Measurements from ENCODE around the gene ATXN2.

Gene ATXN2

GRCh38 chr12:111448846-111449790 lies 150.0 kb downstream of the ATXN2 start:
- no peak for DNase-seq (ENCODE audit: low read depth)
- H3K9ac ChIP-seq (ENCODE audit: low read length): no peak overlapping the region
- H3K4me3 ChIP-seq (ENCODE audit: low read length): no peak overlapping the region
- H3K9me3 ChIP-seq (ENCODE audit: control insufficient read depth, low read length): no peaks in the 10 kb centered on the region
- H3K27me3 ChIP-seq (replicated peaks; ENCODE audit: control insufficient read depth, insufficient read depth, low read length): no peaks in the 10 kb centered on the region
- peaks cover 86% of the 10 kb centered on the region for H3K36me3 ChIP-seq (ENCODE audit: control insufficient read depth, insufficient read depth, low read length, severe bottlenecking)
- H3K4me1 ChIP-seq (ENCODE audit: control insufficient read depth, insufficient read depth, low read length): peaks cover 22% of the 10 kb centered on the region

GRCh38 chr12:111448266-111448830 lies 150.8 kb downstream of the ATXN2 start:
- H3K36me3 ChIP-seq (ENCODE audit: control insufficient read depth, insufficient read depth, low read length, severe bottlenecking): peaks cover 82% of the 10 kb centered on the region
- H3K9ac ChIP-seq (ENCODE audit: low read length): no peak overlapping the region
- H3K27me3 ChIP-seq (replicated peaks; ENCODE audit: control insufficient read depth, insufficient read depth, low read length): no peaks in the 10 kb centered on the region
- no peaks in the 10 kb centered on the region for H3K9me3 ChIP-seq (ENCODE audit: control insufficient read depth, low read length)
- H3K4me3 ChIP-seq (ENCODE audit: low read length): no peak overlapping the region
- H3K4me1 ChIP-seq (ENCODE audit: control insufficient read depth, insufficient read depth, low read length): peaks cover 26% of the 10 kb centered on the region
- no peak for DNase-seq (ENCODE audit: low read depth)

- H3K4me1 ChIP-seq (ENCODE audit: control insufficient read depth, insufficient read depth, low read length): peaks cover 33% of the 10 kb centered on the region
- DNase-seq (ENCODE audit: low read depth): no peak
- H3K27me3 ChIP-seq (replicated peaks; ENCODE audit: control insufficient read depth, insufficient read depth, low read length): no peaks in the 10 kb centered on the region
- H3K4me3 ChIP-seq (ENCODE audit: low read length): no peak overlapping the region
- no peak overlapping the region for H3K9ac ChIP-seq (ENCODE audit: low read length)
- H3K36me3 ChIP-seq (ENCODE audit: control insufficient read depth, insufficient read depth, low read length, severe bottlenecking): peaks cover 82% of the 10 kb centered on the region
- no peaks in the 10 kb centered on the region for H3K9me3 ChIP-seq (ENCODE audit: control insufficient read depth, low read length)
Measured at GRCh38 chr12:111447571-111448265, 151.4 kb downstream of the ATXN2 start.

GRCh38 chr12:111446631-111447570 lies 152.2 kb downstream of the ATXN2 start:
- H3K4me1 ChIP-seq (ENCODE audit: control insufficient read depth, insufficient read depth, low read length): peaks cover 33% of the 10 kb centered on the region
- H3K4me3 ChIP-seq (ENCODE audit: low read length): no peak overlapping the region
- peaks cover 76% of the 10 kb centered on the region for H3K36me3 ChIP-seq (ENCODE audit: control insufficient read depth, insufficient read depth, low read length, severe bottlenecking)
- DNase-seq (ENCODE audit: low read depth): no peak
- no peaks in the 10 kb centered on the region for H3K27me3 ChIP-seq (replicated peaks; ENCODE audit: control insufficient read depth, insufficient read depth, low read length)
- no peaks in the 10 kb centered on the region for H3K9me3 ChIP-seq (ENCODE audit: control insufficient read depth, low read length)
- no peak overlapping the region for H3K9ac ChIP-seq (ENCODE audit: low read length)

GRCh38 chr12:111445726-111446581 lies 153.2 kb downstream of the ATXN2 start:
- peaks cover 67% of the 10 kb centered on the region for H3K36me3 ChIP-seq (ENCODE audit: control insufficient read depth, insufficient read depth, low read length, severe bottlenecking)
- peak overlapping the region; percentile 24 for H3K9ac ChIP-seq (ENCODE audit: low read length)
- no peak for DNase-seq (ENCODE audit: low read depth)
- no peaks in the 10 kb centered on the region for H3K9me3 ChIP-seq (ENCODE audit: control insufficient read depth, low read length)
- H3K4me1 ChIP-seq (ENCODE audit: control insufficient read depth, insufficient read depth, low read length): peaks cover 33% of the 10 kb centered on the region
- no peak overlapping the region for H3K4me3 ChIP-seq (ENCODE audit: low read length)
- H3K27me3 ChIP-seq (replicated peaks; ENCODE audit: control insufficient read depth, insufficient read depth, low read length): no peaks in the 10 kb centered on the region

GRCh38 chr12:111444925-111445725 lies 154.0 kb downstream of the ATXN2 start:
- H3K9me3 ChIP-seq (ENCODE audit: control insufficient read depth, low read length): no peaks in the 10 kb centered on the region
- H3K36me3 ChIP-seq (ENCODE audit: control insufficient read depth, insufficient read depth, low read length, severe bottlenecking): peaks cover 59% of the 10 kb centered on the region
- peak overlapping the region; percentile 24 for H3K9ac ChIP-seq (ENCODE audit: low read length)
- H3K27me3 ChIP-seq (replicated peaks; ENCODE audit: control insufficient read depth, insufficient read depth, low read length): no peaks in the 10 kb centered on the region
- no peak for DNase-seq (ENCODE audit: low read depth)
- H3K4me1 ChIP-seq (ENCODE audit: control insufficient read depth, insufficient read depth, low read length): peaks cover 33% of the 10 kb centered on the region
- no peak overlapping the region for H3K4me3 ChIP-seq (ENCODE audit: low read length)

GRCh38 chr12:111444314-111444924 lies 154.7 kb downstream of the ATXN2 start:
- peak overlapping the region; percentile 24 for H3K9ac ChIP-seq (ENCODE audit: low read length)
- peaks cover 33% of the 10 kb centered on the region for H3K4me1 ChIP-seq (ENCODE audit: control insufficient read depth, insufficient read depth, low read length)
- no peaks in the 10 kb centered on the region for H3K27me3 ChIP-seq (replicated peaks; ENCODE audit: control insufficient read depth, insufficient read depth, low read length)
- DNase-seq (ENCODE audit: low read depth): no peak
- H3K9me3 ChIP-seq (ENCODE audit: control insufficient read depth, low read length): no peaks in the 10 kb centered on the region
- no peak overlapping the region for H3K4me3 ChIP-seq (ENCODE audit: low read length)
- peaks cover 52% of the 10 kb centered on the region for H3K36me3 ChIP-seq (ENCODE audit: control insufficient read depth, insufficient read depth, low read length, severe bottlenecking)

- no peaks in the 10 kb centered on the region for H3K27me3 ChIP-seq (replicated peaks; ENCODE audit: control insufficient read depth, insufficient read depth, low read length)
- H3K4me1 ChIP-seq (ENCODE audit: control insufficient read depth, insufficient read depth, low read length): peaks cover 35% of the 10 kb centered on the region
- H3K9ac ChIP-seq (ENCODE audit: low read length): no peak overlapping the region
- H3K9me3 ChIP-seq (ENCODE audit: control insufficient read depth, low read length): no peaks in the 10 kb centered on the region
- peaks cover 44% of the 10 kb centered on the region for H3K36me3 ChIP-seq (ENCODE audit: control insufficient read depth, insufficient read depth, low read length, severe bottlenecking)
- no peak overlapping the region for H3K4me3 ChIP-seq (ENCODE audit: low read length)
- no peak for DNase-seq (ENCODE audit: low read depth)
Measured at GRCh38 chr12:111443586-111443985, 155.5 kb downstream of the ATXN2 start.

- no peak for DNase-seq (ENCODE audit: low read depth)
- Histone ChIP-seq H3K27me3 (replicated peaks; ENCODE audit: control insufficient read depth, insufficient read depth, low read length) (no peaks in the 10 kb centered on the region), H3K9me3 (ENCODE audit: control insufficient read depth, low read length) (no peaks in the 10 kb centered on the region), H3K36me3 (ENCODE audit: control insufficient read depth, insufficient read depth, low read length, severe bottlenecking) (peaks cover 39% of the 10 kb centered on the region), H3K4me1 (ENCODE audit: control insufficient read depth, insufficient read depth, low read length) (peaks cover 40% of the 10 kb centered on the region), H3K4me3 (ENCODE audit: low read length) (no peak overlapping the region), H3K9ac (ENCODE audit: low read length) (no peak overlapping the region)
Measured at GRCh38 chr12:111443086-111443485, 156.0 kb downstream of the ATXN2 start.

Measured in adipocyte (in vitro differentiated cells).